Measurements from ENCODE around the gene RGS5. TPM values are rescaled to one million over a fixed set of nuclear protein-coding genes. Genes with fewer than 3 reads are reported as not detected.
"Not testable (repeated sequence)": the region's sequence is repeated elsewhere in the genome, so short reads cannot be mapped to it uniquely, and the experiment has no call there.

RGS5 gene
- total RNA-seq, 1 experiment from 2014 or later, result 4.7 TPM

GRCh38 chr1:163230827-163231226 lies 28.1 kb upstream of the RGS5 start:
- ChIA-PET POLR2A (ENCODE audit: low non-redundant PET) (no interaction called here), CTCF (no interaction called here)
- no peaks in the 10 kb centered on the region for H3K4me1 ChIP-seq (ENCODE audit: insufficient read depth, low read length, poor library complexity, severe bottlenecking)
- no peaks in the 10 kb centered on the region for H3K9me3 ChIP-seq (ENCODE audit: low read depth, low read length, poor library complexity, severe bottlenecking)
- no peak overlapping the region for H3K27ac ChIP-seq (ENCODE audit: low read depth, low read length, poor library complexity, severe bottlenecking)
- DNase-seq (ENCODE audit: low spot score), result no peak
- no peak overlapping the region for H3K4me3 ChIP-seq (ENCODE audit: low read depth, low read length, poor library complexity, severe bottlenecking)
- H3K27me3 ChIP-seq (replicated peaks; ENCODE audit: insufficient read depth, low read depth, low read length, poor library complexity), result no peaks in the 10 kb centered on the region
- no peaks in the 10 kb centered on the region for H3K36me3 ChIP-seq (ENCODE audit: insufficient read depth, low read length, poor library complexity, severe bottlenecking)
- TF ChIP-seq EZH2 (IDR thresholded peaks at IDR 0.05; ENCODE audit: borderline replicate concordance, low read depth, low read length, poor library complexity, severe bottlenecking) (no peak), CTCF (conservative IDR thresholded peaks at IDR 0.05; ENCODE audit: low read depth, low read length) (no peak)
- BruUV-seq (replicated peaks), result no TSS peak
- intact Hi-C loops (cut with micrococcal nuclease; ENCODE audit: unreplicated experiment), result no loop called here

- BruUV-seq (replicated peaks); H3K4me1 ChIP-seq (ENCODE audit: insufficient read depth, low read length, poor library complexity, severe bottlenecking); H3K4me3 ChIP-seq (ENCODE audit: low read depth, low read length, poor library complexity, severe bottlenecking); H3K27me3 ChIP-seq (replicated peaks; ENCODE audit: insufficient read depth, low read depth, low read length, poor library complexity); POLR2A ChIA-PET (ENCODE audit: low non-redundant PET); DNase-seq (ENCODE audit: low spot score); H3K27ac ChIP-seq (ENCODE audit: low read depth, low read length, poor library complexity, severe bottlenecking); H3K9me3 ChIP-seq (ENCODE audit: low read depth, low read length, poor library complexity, severe bottlenecking); H3K36me3 ChIP-seq (ENCODE audit: insufficient read depth, low read length, poor library complexity, severe bottlenecking); CTCF ChIA-PET; intact Hi-C loops (cut with micrococcal nuclease; ENCODE audit: unreplicated experiment): not testable (repeated sequence)
Measured at GRCh38 chr1:163228271-163228670, 25.6 kb upstream of the RGS5 start.

- intact Hi-C loops (cut with micrococcal nuclease; ENCODE audit: unreplicated experiment), result no loop called here
- Histone ChIP-seq H3K36me3 (ENCODE audit: insufficient read depth, low read length, poor library complexity, severe bottlenecking) (no peaks in the 10 kb centered on the region), H3K27ac (ENCODE audit: low read depth, low read length, poor library complexity, severe bottlenecking) (no peak overlapping the region), H3K4me1 (ENCODE audit: insufficient read depth, low read length, poor library complexity, severe bottlenecking) (no peaks in the 10 kb centered on the region), H3K4me3 (ENCODE audit: low read depth, low read length, poor library complexity, severe bottlenecking) (no peak overlapping the region), H3K27me3 (replicated peaks; ENCODE audit: insufficient read depth, low read depth, low read length, poor library complexity) (no peaks in the 10 kb centered on the region), H3K9me3 (ENCODE audit: low read depth, low read length, poor library complexity, severe bottlenecking) (no peaks in the 10 kb centered on the region)
- ChIA-PET POLR2A (ENCODE audit: low non-redundant PET) (no interaction called here), CTCF (no interaction called here)
- DNase-seq (ENCODE audit: low spot score), result no peak
- no TSS peak for BruUV-seq (replicated peaks)
- TF ChIP-seq EZH2 (IDR thresholded peaks at IDR 0.05; ENCODE audit: borderline replicate concordance, low read depth, low read length, poor library complexity, severe bottlenecking) (no peak), CTCF (conservative IDR thresholded peaks at IDR 0.05; ENCODE audit: low read depth, low read length) (no peak)
Measured at GRCh38 chr1:163227126-163227525, 24.4 kb upstream of the RGS5 start.

GRCh38 chr1:163213626-163214025 lies 10.9 kb upstream of the RGS5 start:
- no peak for TF ChIP-seq EZH2 (IDR thresholded peaks at IDR 0.05; ENCODE audit: borderline replicate concordance, low read depth, low read length, poor library complexity, severe bottlenecking)
- POLR2A ChIA-PET (ENCODE audit: low non-redundant PET), result no interaction called here
- BruUV-seq (replicated peaks), result no TSS peak
- no peaks in the 10 kb centered on the region for H3K9me3 ChIP-seq (ENCODE audit: low read depth, low read length, poor library complexity, severe bottlenecking)
- H3K4me3 ChIP-seq (ENCODE audit: low read depth, low read length, poor library complexity, severe bottlenecking), result no peak overlapping the region
- no peaks in the 10 kb centered on the region for H3K27me3 ChIP-seq (replicated peaks; ENCODE audit: insufficient read depth, low read depth, low read length, poor library complexity)
- intact Hi-C loops (cut with micrococcal nuclease; ENCODE audit: unreplicated experiment), result no loop called here
- no peaks in the 10 kb centered on the region for H3K36me3 ChIP-seq (ENCODE audit: insufficient read depth, low read length, poor library complexity, severe bottlenecking)
- DNase-seq (ENCODE audit: low spot score), result no peak
- no peaks in the 10 kb centered on the region for H3K4me1 ChIP-seq (ENCODE audit: insufficient read depth, low read length, poor library complexity, severe bottlenecking)
- no peak overlapping the region for H3K27ac ChIP-seq (ENCODE audit: low read depth, low read length, poor library complexity, severe bottlenecking)
- CTCF ChIA-PET, result no interaction called here
